HG02840 (cell line): ENCODE measurements around the gene TIMM44.
"Not testable (repeated sequence)": the region's sequence is repeated elsewhere in the genome, so short reads cannot be mapped to it uniquely, and the experiment has no call there.

Experiments used
- ATAC-seq: cut with Tn5 transposase; IDR thresholded peaks from one replicate; pipeline ENCODE4 v1.9.1; 2021; ENCODE audit warnings: mild to moderate bottlenecking, moderate library complexity, moderate number of reproducible peaks; ENCODE audit not compliant: unreplicated experiment, low FRiP score

The TIMM44 gene

DNA sequence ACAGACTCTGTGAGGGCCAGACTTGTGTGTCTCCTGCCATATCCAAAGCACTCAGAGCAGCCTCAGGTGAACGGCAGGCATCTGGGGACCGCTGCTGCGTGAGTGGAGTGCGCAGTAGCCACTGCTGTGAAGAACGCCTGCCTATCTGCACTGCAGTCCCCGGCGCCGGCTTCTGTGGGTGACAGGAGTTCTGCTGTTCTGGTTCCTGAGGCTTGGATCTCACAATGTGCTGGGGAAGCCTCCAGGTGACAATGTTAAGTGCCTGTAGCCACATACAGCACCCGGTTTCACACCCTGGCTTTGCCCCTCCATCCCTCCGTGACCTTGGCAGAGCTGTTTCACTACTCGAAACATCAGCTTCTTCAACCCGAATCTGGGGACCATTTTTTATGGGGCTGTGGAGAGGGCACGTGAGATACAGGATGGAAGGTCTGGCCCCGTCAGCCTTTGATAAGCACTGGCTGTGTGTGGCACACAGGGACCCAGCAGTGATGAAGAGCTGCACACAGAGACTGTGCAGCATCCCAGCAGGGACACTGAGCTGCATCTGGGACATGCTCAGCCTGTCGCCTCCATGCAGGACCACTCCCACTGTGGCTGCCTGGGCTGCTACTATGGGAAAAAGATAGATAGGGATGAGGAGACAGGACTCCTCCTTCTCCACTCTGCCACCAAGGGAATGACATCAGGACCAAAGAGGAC is 33.7 kb upstream of the TIMM44 start:
- ATAC-seq, result no peak

DNA sequence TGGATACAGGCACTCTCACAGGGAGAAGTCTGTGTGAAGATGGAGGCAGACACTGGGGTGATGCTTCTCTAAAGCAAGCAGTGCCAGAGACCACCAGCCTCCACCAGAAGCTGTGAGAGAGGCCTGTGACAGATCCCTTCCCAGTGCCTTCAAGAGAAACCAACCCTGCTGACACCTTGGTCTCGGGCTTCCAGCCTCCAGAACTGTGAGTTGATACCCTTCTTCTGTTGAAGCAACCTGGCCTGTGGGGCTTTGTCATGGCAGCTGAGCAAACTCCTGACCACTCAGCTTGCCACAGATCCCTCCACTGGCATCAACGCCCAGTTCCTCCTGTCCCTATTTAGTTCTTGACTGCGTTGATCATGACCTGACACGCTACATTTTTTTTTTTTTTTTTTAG is 33.0 kb upstream of the TIMM44 start:
- no peak for ATAC-seq

DNA sequence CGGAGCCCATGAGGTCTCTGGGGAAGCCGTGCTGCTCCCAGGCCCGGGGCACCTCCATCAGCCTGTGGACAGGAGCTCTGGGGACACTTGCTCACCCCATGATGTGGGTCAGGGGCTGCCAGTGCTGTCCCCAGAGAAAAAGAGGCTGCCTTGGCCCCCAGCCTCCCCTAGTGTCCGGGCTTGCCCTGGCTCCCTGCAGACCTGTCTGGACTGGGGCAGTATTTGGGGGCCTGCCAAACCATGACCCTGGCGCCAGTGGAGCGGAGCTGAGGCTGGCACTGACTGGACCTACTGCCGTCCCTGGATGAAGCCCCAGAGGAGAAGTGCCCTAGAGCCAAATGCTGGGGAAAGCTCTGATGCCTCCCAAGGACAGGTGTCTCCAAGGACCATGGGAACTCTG is 31.6 kb upstream of the TIMM44 start:
- ATAC-seq, result no peak

DNA sequence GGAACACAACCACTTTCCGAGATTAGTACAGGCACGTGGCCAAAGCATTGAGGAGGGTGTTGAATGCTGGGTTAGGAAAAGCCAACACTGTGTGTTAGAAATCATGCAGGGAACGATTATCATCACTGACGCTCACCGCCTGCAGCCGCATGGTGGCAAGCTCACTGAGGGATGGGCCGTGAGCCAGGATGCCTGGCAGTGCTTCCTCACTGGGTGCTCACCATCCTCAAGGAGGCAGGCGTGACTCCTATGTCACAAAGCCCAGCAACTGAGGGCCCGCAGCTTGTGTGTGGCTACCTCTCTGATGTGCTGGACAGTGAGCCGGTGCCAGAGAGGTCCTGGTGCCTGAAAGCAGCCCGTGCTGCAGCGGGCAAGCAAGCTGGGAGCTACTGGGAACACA is 30.4 kb upstream of the TIMM44 start:
- no peak for ATAC-seq

DNA sequence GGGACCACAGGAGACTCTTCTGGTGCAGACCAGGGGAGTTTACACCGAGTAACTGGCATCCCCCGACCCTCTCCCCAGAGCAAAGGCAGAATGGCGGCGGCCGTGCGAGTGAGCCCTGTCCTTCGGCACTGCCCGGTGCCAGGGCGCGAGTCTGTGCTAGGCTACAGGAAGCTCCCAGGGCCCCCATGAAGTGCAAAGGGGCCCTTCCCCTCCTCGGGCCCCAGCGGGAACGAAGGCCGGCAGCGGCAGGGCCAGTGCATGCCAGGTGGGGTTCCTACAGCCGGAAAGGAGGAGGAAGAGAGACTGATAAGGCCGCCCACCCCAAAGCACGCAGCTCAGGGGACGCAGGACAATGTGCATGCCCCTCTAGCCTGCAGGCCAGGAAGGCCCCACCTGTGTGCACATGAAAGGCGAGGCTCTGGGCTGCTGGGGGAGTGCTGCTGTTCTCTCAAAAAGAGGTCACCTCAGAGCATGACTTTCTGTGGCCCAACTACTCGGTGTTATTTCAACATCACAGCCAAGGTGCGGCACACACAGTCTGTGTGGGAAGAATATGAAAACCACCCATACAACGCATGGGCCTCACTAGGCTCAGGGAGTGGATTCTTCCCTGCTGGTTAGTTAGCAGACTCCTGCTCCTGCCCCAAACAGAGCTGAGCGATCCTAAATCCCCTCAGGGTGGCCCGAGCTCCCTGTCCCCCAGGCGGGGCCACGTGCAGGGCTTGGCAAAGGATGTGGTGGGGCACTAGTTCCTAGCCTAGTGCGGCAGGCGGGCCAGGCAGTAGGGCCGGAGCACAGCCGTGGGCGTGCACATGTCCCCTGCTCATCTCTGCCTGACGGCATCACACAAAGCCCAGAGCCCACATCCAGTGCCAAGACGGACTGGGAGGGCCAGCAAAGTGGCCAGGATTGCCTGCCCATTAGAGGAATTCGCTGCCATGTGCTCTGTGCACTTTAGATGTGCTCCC is 28.4 kb upstream of the TIMM44 start:
- ATAC-seq, result no peak

DNA sequence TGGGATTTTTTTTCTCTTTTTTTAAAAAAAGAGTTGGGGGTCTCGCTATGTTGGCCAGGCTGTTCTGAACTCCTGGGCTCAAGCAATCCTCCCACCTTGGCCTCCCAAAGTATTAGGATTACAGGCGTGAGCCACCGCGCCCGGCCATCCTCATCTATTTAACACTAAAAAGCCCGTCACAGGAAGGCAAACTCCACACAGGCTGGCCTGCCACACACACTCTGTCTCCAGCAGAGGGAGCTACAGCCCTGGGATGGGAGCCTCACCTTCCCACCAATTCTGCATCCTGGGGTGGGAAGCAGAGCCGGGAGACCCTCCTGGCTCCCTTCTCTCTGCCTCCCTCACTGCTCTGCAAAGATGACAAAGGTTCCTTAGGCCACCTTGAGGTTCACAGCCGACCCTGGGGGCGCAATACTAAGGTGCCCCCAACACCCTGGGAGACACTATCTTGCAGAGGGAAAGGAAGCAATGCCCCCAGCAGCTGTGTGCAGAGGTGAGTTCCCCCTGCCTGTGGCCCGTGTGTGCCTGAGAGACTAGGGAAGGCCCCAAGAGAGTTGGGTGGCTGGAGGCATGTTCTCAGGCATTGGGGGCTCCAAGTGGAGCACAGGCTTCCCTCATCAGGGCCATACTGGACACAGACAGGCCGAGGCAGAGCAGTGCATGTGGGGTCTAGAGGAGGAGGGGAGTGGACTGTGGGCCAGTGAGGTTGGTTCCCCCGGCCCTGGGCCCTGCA is 27.4 kb upstream of the TIMM44 start:
- ATAC-seq, result no peak

DNA sequence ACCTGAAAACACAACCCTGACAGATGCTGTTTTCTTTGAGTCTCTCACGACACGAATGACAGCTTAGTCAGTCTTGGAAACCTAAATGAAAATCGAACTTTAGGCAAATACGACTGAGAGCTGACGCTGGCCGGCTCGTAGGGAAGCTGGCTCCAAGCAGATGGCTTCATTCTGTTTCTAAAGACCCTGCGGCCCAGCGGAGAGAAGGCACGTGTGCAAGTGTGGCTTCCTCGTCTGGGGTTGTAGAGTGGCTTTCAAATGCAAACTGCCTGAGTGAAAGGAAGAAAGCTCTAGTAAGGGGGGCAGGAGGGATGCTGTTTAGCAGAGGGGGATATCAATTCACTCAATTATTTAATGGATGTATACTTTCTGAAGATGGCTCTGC is 26.1 kb upstream of the TIMM44 start:
- ATAC-seq, result no peak

DNA sequence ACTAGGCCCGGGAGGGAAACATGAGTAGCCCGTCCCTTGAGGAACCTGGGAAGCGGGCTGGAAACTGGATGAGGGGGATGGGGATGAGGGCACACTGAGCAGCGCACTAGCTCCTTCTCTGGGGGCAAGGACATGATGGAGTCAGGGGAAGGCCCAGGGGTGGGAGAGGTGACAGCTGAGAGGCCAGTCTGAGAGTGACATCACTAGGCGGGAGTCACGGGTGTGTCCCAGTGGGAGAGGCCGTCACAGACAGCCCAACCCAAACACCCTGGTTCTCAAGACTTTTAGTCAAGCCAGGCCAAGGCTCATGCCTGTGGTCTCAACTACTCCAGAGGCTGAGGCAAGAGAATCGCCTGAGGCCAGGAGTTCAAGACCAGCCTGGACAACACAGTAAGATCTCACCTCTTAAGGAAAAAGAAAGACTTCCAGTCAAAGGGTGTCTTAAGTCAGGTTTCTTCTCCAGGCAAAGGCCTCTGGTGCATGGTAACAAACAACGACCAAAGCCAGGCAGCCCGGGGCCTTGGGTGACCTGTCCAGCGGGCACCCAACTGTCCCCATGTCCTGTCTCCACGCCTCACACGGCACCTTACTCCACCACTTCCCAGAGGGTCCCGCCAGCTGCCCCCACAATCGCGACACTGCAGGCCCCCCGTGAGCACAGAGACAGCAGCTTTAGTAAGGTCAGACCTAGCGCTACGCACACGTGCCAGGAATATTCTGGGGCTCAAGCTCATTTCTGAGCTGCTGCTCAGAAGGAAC is 25.5 kb upstream of the TIMM44 start:
- ATAC-seq, result no peak

DNA sequence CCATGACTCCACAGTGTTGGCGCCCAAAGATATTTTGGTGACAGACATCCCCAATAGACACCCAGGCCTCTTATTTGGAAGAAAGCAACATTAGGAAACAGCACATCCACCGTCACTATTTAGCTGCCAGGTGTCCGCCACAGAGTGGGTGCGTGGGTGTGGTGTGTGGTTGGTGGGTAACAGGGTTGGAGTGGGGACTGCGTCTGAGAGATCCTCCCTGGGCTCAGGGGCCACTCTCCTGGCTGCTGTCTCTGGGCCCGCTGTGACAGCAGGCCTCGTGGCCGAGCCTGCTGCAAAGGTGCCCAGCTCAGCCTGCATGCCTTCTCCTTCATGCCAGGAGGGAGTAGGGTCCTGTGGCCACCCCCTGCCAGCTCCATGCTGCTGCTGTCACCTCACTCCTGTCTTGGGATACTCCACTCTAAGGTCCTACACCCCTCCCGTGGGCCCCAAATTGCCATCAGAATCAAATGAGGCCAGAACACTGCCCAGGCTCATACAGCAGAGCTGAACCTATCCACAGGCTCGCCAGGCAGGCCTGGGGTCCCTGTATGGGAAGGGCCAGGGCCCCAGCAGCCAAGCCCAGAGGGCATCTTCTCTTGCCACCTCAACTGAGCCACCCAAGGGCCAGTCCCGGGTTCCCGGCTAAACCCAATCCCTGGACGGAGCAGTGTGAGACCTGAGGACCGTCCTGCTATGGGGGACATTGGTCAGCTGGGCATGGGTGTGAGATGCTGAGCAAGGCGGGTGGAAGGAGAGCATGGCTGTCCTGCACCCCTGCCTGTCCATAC is 24.7 kb upstream of the TIMM44 start:
- no peak for ATAC-seq

DNA sequence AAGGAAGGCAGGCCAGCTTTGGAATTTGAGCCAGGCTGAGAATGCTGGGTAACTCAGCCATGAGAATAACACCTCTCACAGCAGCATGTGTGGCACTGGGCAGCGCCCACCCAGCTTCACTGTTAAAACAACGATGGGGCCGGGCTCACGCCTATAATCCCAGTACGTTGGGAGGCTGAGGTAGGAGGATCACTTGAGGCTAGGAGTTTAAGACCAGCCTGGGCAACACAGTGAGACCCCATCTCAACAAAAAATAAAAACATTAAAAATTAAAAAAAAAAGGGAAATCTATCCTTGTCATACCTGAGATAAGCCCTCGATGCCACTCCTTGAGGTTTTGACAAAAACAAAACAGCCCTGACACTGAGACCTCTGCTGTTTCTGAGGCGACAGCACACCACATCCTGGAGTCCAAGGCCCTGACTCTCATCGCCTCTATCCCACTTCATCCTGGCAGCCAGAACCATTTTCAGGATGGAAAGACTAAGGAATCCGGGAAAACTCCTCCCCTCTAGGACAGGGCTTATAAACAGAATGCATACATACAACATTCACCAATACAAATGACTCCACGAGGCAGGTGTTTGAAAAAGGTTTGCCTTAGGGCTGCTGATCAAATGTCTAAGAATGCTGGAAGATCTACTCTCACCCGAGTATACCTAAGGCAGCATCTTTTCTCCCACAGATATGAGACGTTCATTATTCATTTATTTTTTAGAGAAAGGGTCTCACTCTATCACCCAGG is 22.6 kb upstream of the TIMM44 start:
- ATAC-seq, result no peak

DNA sequence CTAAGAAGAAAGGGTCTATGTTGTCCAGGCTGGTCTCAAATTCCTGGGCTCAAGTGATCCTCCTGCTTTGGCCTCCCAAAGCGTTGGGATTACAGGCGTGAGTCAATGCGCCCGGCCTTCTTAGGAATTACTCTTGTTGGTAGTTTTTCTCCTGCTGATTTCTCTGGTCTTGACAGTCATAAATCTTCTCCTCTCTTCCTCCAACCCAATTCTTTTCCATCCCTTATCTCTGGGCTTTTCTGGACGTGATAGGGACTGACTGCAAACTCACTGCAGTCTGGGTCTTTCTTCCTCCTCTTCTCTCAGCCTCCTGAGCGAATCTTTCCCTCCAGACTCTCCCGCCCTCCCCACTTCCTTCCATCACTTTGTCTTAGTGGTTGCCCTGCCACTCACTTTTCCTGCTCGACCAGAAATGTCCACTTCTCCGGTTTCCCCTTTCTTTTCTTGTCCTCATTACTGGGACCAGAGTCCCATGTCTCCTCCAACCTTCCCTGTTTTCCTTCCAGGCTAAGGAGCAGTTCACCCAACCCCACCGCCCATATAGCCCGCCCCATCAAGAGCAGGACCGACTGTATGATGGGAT is 21.9 kb upstream of the TIMM44 start:
- ATAC-seq, result no peak

DNA sequence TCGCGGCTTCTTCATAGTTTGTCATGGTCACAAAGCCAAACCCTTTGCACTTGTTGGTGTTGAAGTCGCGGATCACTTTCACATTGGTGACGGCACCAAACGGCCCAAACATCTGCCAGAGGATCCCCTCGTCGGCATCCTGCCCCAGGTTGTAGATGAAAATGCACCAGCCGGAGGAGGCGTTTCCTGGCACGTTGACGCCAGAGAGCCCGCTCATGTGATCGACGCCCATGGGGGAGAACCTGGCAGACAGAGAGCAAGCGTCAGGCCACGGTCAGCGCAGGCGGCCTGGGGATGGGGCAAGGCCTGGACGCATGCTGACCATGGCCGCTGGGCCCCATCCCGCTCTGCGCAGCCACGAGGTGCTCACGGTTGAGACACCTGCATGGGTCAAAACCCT is 20.1 kb upstream of the TIMM44 start:
- ATAC-seq, result no peak

DNA sequence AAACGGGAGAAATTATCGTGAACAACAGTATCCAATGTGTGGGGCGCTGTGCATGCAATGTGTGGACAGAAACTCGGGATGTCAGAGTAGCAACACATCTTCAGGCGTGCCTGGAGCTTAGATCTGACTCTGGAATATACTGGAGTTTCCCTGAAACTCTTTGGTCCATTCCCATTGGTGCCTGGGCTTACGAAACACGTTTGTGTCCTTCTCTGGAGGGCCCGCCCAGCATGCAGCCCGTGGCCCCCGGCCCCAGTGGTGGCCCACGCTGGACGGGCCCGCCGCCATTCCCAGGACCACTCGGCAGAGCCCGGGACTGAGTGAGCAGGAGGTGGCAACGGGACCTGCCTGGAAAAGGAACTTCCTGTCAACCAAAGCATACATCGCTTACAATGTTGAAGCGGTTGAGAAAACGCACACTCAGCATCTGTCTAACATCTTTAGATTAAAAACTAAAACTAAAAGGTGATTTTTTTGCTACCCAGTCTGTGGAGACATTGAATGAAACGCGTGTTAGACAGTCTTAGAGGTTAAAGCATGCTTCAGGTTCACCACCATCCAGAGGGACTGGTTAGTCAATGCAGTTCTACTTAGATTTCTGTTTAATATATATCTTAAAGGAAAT is 19.3 kb upstream of the TIMM44 start:
- ATAC-seq, result no peak

DNA sequence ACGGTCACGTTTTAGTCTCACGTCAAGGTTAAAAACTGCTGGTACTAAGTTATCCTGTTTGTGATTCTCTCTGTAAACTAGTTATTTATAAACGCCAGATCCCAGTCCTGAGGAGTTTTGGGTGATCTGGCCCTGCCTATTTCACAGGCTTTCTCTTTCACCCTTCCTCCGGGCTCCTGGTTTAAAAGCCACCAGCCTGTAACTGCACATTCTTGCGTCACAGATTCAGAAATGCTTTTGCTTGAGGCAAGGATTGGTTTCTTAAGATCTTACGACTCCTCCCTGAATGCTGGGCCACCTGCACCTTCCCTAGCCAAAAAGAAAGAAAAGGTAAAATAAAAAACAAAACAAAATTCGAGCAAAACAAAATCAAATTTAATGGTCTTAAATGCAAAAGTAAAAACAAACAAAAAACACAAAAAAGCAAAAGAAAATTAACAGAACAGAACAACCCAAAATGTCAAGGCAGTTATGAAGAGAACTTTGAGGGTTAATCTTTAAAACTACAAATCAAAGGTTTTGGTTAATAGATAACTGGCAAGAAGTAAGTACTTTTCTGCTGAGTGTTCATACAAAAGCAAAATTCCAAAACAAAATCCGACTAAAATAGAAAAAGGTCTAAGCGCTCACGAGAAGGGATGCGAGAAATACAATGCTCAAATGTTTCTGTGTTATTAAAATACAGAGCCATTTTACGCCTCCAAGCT is 18.6 kb upstream of the TIMM44 start:
- ATAC-seq, result no peak

DNA sequence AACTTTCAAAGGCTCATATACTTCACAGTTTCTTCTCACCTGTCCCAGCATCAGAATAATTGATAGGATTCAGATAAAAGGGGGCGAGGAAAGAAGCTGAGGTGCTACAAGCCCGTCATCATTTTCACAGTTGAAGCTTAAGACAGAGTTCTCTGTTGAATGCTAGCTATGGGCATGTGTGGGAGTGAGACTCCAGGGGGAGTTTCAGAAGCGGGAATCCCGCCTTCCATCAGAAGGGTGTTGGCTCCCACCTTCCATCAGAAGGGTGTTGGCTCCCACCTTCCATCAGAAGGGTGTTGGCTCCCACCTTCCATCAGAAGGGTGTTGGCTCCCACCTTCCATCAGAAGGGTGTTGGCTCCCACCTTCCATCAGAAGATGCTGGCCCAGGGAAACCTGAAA is 17.6 kb upstream of the TIMM44 start:
- not testable (repeated sequence) for ATAC-seq

DNA sequence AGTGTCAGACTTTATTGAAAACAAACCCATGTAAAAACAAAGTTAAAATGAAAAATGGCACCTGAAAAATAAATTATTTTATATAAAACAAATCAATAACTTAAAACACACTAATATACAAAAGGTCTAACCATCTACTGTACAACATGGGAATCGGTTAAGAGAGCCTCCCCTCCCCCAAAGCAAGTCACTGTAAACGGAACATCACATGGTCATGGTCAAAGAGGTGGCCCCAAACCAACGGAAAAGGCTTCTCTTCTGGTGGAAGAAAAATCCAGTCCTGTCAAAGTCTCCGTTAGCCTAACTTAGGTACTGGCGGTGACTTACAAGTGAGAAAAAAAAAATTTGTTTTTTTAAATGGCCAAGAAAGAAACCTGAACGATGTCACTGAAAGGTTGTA is 15.7 kb upstream of the TIMM44 start:
- ATAC-seq, result no peak

DNA sequence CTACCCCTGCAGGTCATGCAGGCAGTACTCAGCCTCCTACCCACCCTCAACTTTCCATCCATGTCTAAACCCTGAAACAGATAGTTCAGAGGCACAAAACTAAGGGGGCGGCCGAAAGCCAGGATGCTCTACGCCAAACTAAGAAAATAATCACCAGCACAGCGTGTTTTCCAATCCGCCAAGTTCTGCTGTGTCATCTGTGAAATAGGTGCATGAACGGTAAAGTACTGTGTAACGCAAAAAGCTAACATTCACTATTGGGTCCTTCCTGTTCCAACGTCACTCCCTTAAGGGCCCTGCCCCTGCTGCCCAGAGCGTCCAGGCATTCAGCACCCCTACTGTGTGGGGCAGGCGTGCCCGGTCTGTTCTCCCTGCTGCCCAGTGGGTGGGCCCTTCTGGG is 12.2 kb upstream of the TIMM44 start:
- no peak for ATAC-seq

DNA sequence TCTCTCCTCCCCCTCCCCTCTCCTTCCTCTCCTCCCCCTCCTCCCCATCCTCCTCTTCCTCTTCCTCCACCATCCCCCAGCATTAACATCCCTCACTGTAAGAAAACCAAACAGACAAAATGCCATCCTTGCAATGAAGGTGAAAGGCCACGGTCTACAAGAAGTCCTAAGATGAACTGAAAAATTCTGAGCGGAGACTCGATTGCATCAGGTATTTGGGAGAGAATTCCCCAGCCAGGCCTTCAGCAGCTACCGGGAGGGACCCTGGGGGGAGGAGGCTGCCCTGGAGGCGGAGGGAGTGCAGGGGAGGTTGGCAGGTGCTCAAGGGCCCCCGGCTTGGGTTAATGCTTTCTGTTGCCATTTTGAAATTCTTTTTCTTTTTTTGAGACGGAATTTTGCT is 10.1 kb upstream of the TIMM44 start:
- no peak for ATAC-seq
